ENCODE results near the gene SRRT.

- TF ChIP-seq, protein P1, sequence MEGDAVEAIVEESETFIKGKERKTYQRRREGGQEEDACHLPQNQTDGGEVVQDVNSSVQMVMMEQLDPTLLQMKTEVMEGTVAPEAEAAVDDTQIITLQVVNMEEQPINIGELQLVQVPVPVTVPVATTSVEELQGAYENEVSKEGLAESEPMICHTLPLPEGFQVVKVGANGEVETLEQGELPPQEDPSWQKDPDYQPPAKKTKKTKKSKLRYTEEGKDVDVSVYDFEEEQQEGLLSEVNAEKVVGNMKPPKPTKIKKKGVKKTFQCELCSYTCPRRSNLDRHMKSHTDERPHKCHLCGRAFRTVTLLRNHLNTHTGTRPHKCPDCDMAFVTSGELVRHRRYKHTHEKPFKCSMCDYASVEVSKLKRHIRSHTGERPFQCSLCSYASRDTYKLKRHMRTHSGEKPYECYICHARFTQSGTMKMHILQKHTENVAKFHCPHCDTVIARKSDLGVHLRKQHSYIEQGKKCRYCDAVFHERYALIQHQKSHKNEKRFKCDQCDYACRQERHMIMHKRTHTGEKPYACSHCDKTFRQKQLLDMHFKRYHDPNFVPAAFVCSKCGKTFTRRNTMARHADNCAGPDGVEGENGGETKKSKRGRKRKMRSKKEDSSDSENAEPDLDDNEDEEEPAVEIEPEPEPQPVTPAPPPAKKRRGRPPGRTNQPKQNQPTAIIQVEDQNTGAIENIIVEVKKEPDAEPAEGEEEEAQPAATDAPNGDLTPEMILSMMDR (tag by site-specific recombination; IDR thresholded peaks at IDR 0.05): no peak
- no peak for TF ChIP-seq ZBTB10 (tag by site-specific recombination; IDR thresholded peaks at IDR 0.05)
- no peak for TF ChIP-seq ZSCAN5A (tag by site-specific recombination; IDR thresholded peaks at IDR 0.05)
- TF ChIP-seq ZFP37 (tag by site-specific recombination; IDR thresholded peaks at IDR 0.05): no peak
- no peak for TF ChIP-seq SP2 (tag by site-specific recombination; IDR thresholded peaks at IDR 0.05)
- TF ChIP-seq HOXA7 (CRISPR knock-in tag; IDR thresholded peaks at IDR 0.05; ENCODE audit: borderline replicate concordance): no peak
Measured at GRCh38 chr7:100897772-100898454, 23.0 kb downstream of the SRRT start.

All from HEK293 (cell line).